Neural progenitor cell (in vitro differentiated cells): ENCODE results near the gene KLF13.

Experiments
- CTCF ChIP-seq: fragments of 200-600 bp; sonication (generic); IDR thresholded peaks from 2 replicates; pipeline ENCODE4 v1.5.1; 2017; ENCODE audit warnings: antibody characterized with exemption, mild to moderate bottlenecking
- EZH2 ChIP-seq: fragments of 200-600 bp; sonication (generic); IDR thresholded peaks from 2 replicates; pipeline ENCODE4 v1.6.1; 2017; ENCODE audit warnings: antibody characterized with exemption, mild to moderate bottlenecking, moderate library complexity

GRCh38 chr15:31407376-31407775 is 80.7 kb downstream of the KLF13 start:
- no peak for TF ChIP-seq CTCF
- no peak for TF ChIP-seq EZH2
